GM12878 (cell line): ENCODE measurements around the gene ARAP2. TPM values are rescaled to one million over a fixed set of nuclear protein-coding genes. Genes with fewer than 3 reads are reported as not detected.

Experiments
- ATAC-seq: fragments of 200-7000 bp; cut with Tn5 transposase; 3 replicates; pipeline ENCODE4 v1.9.1; 2020; ENCODE audit warnings: mild to moderate bottlenecking, moderate library complexity
- BruUV-seq: library from RNA; stranded (reverse); fragments of 400-500 nt; replicated peaks from 2 replicates; lab custom pipeline; 2021; lab: Mats Ljungman, UMichigan
- CTCF ChIA-PET: fragments of 300-600 bp; sonication (Branson Sonifier 250); formaldehyde crosslinking; extraction: SDS; loops from one replicate; lab custom pipeline; 2021; ENCODE audit warnings: inconsistent platforms; lab: Yijun Ruan, JAX
- POLR2A ChIA-PET: fragments of 350-600 bp; formaldehyde crosslinking; extraction: SDS; loops from one replicate; lab custom pipeline; 2021; ENCODE audit warnings: inconsistent platforms; lab: Charles Lee
- RAD21 ChIA-PET: fragments of 300-600 bp; sonication (Branson Sonifier 250); formaldehyde crosslinking; loops from one replicate; lab custom pipeline; 2023; ENCODE audit warnings: antibody characterized with exemption; ENCODE audit not compliant: unreplicated experiment; lab: Charles Lee
- SMC1A ChIA-PET: fragments of 300-600 bp; sonication (Branson Sonifier 250); formaldehyde crosslinking; loops from one replicate; lab custom pipeline; 2023; ENCODE audit not compliant: unreplicated experiment, uncharacterized antibody; lab: Charles Lee
- DNase-seq: peaks from one replicate; pipeline ENCODE4 v3.0.0-alpha.2; 2011; ENCODE audit warnings: low read depth, low spot score
- FAIRE-seq: peaks from 3 replicates; lab custom pipeline; 2011; peaks lifted over from hg19 to GRCh38; lab: Jason Lieb, UNC
- H2AFZ ChIP-seq: 2 replicates; pipeline ENCODE4 v1.6.0; 2011; ENCODE audit warnings: low read depth, low read length, control low read depth; ENCODE audit not compliant: control insufficient read depth
- H3K27ac ChIP-seq: 2 replicates; pipeline ENCODE4 v1.5.1; 2011; ENCODE audit warnings: control low read depth; ENCODE audit not compliant: control insufficient read depth, insufficient read depth
- H3K27me3 ChIP-seq, 2 experiments: replicated peaks in 1 of 2; 2 replicates each; pipeline versions ENCODE4 v1.6.0 to v1.6.1; 2011; ENCODE audit warnings: low read length in 1 of 2; ENCODE audit not compliant: control insufficient read depth in 2 of 2, insufficient read depth in 2 of 2
- H3K36me3 ChIP-seq, 2 experiments: 2 replicates each; pipeline ENCODE4 v1.5.1; 2011; ENCODE audit warnings: low read length in 1 of 2; ENCODE audit not compliant: control insufficient read depth in 2 of 2, insufficient read depth in 2 of 2
- H3K4me1 ChIP-seq: 2 replicates; pipeline ENCODE4 v1.6.1; 2011; ENCODE audit warnings: mild to moderate bottlenecking, low read length, moderate library complexity, mixed read lengths; ENCODE audit not compliant: control insufficient read depth, insufficient read depth
- H3K4me2 ChIP-seq: 2 replicates; pipeline ENCODE4 v1.6.0; 2011; ENCODE audit warnings: control low read depth; ENCODE audit not compliant: control insufficient read depth, insufficient read depth
- H3K4me3 ChIP-seq: fragments of 200-600 bp; sonication (generic); 2 replicates; pipeline ENCODE4 v1.5.1; 2016
- H3K79me2 ChIP-seq: 2 replicates; pipeline ENCODE4 v1.6.0; 2011; ENCODE audit warnings: low read length; ENCODE audit not compliant: control insufficient read depth, insufficient read depth
- H3K9ac ChIP-seq: 2 replicates; pipeline ENCODE4 v1.8.0; 2011; ENCODE audit warnings: low read length, control low read depth, mixed read lengths; ENCODE audit not compliant: control insufficient read depth, insufficient read depth
- H3K9me3 ChIP-seq: replicated peaks from 3 replicates; pipeline ENCODE4 v1.5.1; 2011; ENCODE audit warnings: mild to moderate bottlenecking, low read length; ENCODE audit not compliant: control insufficient read depth, insufficient read depth
- H4K20me1 ChIP-seq: 2 replicates; pipeline ENCODE4 v1.6.0; 2011; ENCODE audit not compliant: control insufficient read depth, insufficient read depth
- ATF2 ChIP-seq: IDR thresholded peaks from 2 replicates; pipeline ENCODE4 v1.6.1; 2012; ENCODE audit warnings: low read length, inconsistent platforms
- ATF7 ChIP-seq: fragments of 450-650 bp; IDR thresholded peaks from 2 replicates; pipeline ENCODE4 v1.6.1; 2016; ENCODE audit warnings: low read depth, mild to moderate bottlenecking
- DPF2 ChIP-seq: fragments of 450-650 bp; IDR thresholded peaks from 2 replicates; pipeline ENCODE4 v1.6.1; 2017; ENCODE audit warnings: mild to moderate bottlenecking
- EP300 ChIP-seq, 2 experiments: fragments of 150-350 bp in 1 of 2; IDR thresholded peaks; 2 replicates each; pipeline ENCODE4 v1.6.1; 2011 to 2012; ENCODE audit warnings: low read depth in 2 of 2, low read length in 2 of 2, borderline replicate concordance in 1 of 2, improper control_type of control experiment in 1 of 2, inconsistent platforms in 1 of 2; ENCODE audit not compliant: control insufficient read depth in 1 of 2
- IKZF2 ChIP-seq, 2 experiments: fragments of 450-650 bp; IDR thresholded peaks; 2 replicates each; pipeline ENCODE4 v1.6.1; 2017; ENCODE audit warnings: mild to moderate bottlenecking in 2 of 2, moderate library complexity in 2 of 2
- MTA2 ChIP-seq: fragments of 450-650 bp; IDR thresholded peaks from 2 replicates; pipeline ENCODE4 v1.6.1; 2016; ENCODE audit warnings: low read depth, mild to moderate bottlenecking, moderate library complexity
- PKNOX1 ChIP-seq: fragments of 450-650 bp; IDR thresholded peaks from 2 replicates; pipeline ENCODE4 v1.6.1; 2016; ENCODE audit warnings: mild to moderate bottlenecking
- RUNX3 ChIP-seq: IDR thresholded peaks from 2 replicates; pipeline ENCODE4 v1.6.1; 2012; ENCODE audit warnings: low read length, inconsistent platforms
- SKIL ChIP-seq: fragments of 450-650 bp; IDR thresholded peaks from 2 replicates; pipeline ENCODE4 v1.6.1; 2017; ENCODE audit warnings: mild to moderate bottlenecking, low read depth, inconsistent platforms; ENCODE audit not compliant: poor library complexity, severe bottlenecking
- WGBS: methylation state at CpG from one replicate; pipeline ENCODE4 v1.1.6; 2016; ENCODE audit warnings: low lambda C conversion rate; ENCODE audit not compliant: insufficient replicate concordance, insufficient coverage; ENCODE audit errors: missing lambda C conversion rate; 5-methylcytosine and 5-hydroxymethylcytosine counted together
- in situ Hi-C: fragments of 300-500 bp; cut with MboI; formaldehyde crosslinking; loops from 9 replicates; pipeline ENCODE4 v1.14.3; 2018; ENCODE audit warnings: mixed read lengths
- intact Hi-C: fragments of 100-400 bp; cut with micrococcal nuclease; formaldehyde crosslinking; loops from one replicate; pipeline ENCODE4 v1.14.2; 2022; ENCODE audit not compliant: unreplicated experiment
- polyA plus RNA-seq, 11 experiments: library from polyadenylated mRNA; depleted of rRNA in 4 of 11; unstranded in 6 of 11; stranded (reverse) in 5 of 11; fragments of >200 nt; fragmentation: Nextera tagmentation in 4 of 11; fragmentation: Illumina TruSeq in 1 of 11; extraction: Ambion mirVana in 4 of 11; extraction: Trizol in 1 of 11; gene quantifications; 1 replicate in 1 of 11; 2 replicates in 10 of 11; pipeline versions ENCODE4 v1.2.1 to v1.2.3, GENCODE V29; 2011 to 2016; ENCODE audit warnings: inconsistent platforms in 2 of 11, missing spikeins in 2 of 11, low read depth in 1 of 11
- total RNA-seq, 4 experiments: library from RNA; depleted of rRNA in 3 of 4; stranded (reverse); fragments of >200 nt in 3 of 4; fragmentation: Illumina TruSeq in 1 of 4; extraction: Trizol in 1 of 4; gene quantifications; 2 replicates each; pipeline versions ENCODE4 v1.2.1 to v1.2.3, GENCODE V29; 2013 to 2021
- TF ChIP-seq, protein P1 (sequence below): fragments of 450-650 bp; IDR thresholded peaks from 2 replicates; pipeline ENCODE4 v1.6.1; 2016; ENCODE audit warnings: mild to moderate bottlenecking

ARAP2 gene
- total and polyA plus RNA-seq, 10 of the 15 experiments (the other 5 are each of a cell fraction or from before 2014, with no cell fraction given): 5.4 to 36.1 (median 12.2) TPM

DNA sequence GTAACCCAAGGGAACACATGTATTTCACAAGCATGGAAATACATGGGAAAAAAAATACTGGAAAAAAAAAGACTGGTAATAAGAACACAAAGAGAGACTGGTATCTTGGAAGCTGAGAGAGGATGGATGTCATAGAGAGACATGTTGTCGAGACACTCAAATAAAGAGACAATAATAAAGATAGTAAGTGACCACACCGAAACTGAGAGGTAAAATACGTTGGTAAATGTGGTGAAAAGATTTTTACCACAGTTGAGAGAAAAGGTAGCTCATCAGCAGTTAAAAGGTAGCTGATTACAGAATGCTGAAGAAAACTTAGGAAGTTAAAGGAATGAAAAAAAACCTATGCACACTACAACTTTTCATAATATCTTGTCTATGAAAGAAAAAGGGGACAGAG, 81.1 kb downstream of the ARAP2 start:
- FAIRE-seq: no peak
- no peaks in the 10 kb centered on the region for H3K79me2 ChIP-seq
- no peaks in the 10 kb centered on the region for H4K20me1 ChIP-seq
- ChIA-PET RAD21 (interaction anchor here (1.4 kb wide), 1 partner anchor 169 kb away, joined by 3 read pairs; no protein-coding TSS in a partner anchor), SMC1A (interaction anchor here (0.6 to 1.6 kb wide), 6 partner anchors 10 to 1969 kb away, joined by 3 to 6 read pairs (median 4); no protein-coding TSS in a partner anchor), POLR2A (no interaction called here), CTCF (interaction anchor here (1.7 to 1.8 kb wide), 2 partner anchors 14 to 240 kb away, joined by 4 read pairs; no protein-coding TSS in a partner anchor)
- peaks cover 0 to 7% of the 10 kb centered on the region in 2 experiments; a peak in 2 of 4 replicates for H3K36me3 ChIP-seq
- H3K27ac ChIP-seq: no peak overlapping the region
- no peaks in the 10 kb centered on the region for H3K9me3 ChIP-seq
- no peak overlapping the region for H3K4me3 ChIP-seq
- 15% methylated on average over 3 of the region's 3 CpGs for WGBS
- TF ChIP-seq PKNOX1 (no peak), ATF7 (0 out of 2 replicates have a peak, but pooled peaks have one; percentile 51), ATF2 (no peak), MTA2 (peak; percentile 71), IKZF2 (IDR thresholded peaks at IDR 0.05) (peak; percentile 52 to 58; a peak in 3 of 4 replicates), SKIL (peak; percentile 18), RUNX3 (peak; percentile 76), EP300 (IDR thresholded peaks at IDR 0.05; ENCODE audit: borderline replicate concordance in 1 of 2, control insufficient read depth in 1 of 2, low read depth in 2 of 2, low read length in 2 of 2) (peak in 1 of 2 experiments; percentile 14; a peak in 1 of 4 replicates), DPF2 (0 out of 2 replicates have a peak, but pooled peaks have one; percentile 24)
- TF ChIP-seq, protein P1, sequence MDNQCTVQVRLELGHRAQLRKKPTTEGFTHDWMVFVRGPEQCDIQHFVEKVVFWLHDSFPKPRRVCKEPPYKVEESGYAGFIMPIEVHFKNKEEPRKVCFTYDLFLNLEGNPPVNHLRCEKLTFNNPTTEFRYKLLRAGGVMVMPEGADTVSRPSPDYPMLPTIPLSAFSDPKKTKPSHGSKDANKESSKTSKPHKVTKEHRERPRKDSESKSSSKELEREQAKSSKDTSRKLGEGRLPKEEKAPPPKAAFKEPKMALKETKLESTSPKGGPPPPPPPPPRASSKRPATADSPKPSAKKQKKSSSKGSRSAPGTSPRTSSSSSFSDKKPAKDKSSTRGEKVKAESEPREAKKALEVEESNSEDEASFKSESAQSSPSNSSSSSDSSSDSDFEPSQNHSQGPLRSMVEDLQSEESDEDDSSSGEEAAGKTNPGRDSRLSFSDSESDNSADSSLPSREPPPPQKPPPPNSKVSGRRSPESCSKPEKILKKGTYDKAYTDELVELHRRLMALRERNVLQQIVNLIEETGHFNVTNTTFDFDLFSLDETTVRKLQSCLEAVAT: 0 out of 2 replicates have a peak, but pooled peaks have one; percentile 48
- H3K4me1 ChIP-seq: no peaks in the 10 kb centered on the region
- DNase-seq: no peak
- peak; percentile 90 for ATAC-seq
- in situ Hi-C loops: no loop called here
- no peak overlapping the region for H3K4me2 ChIP-seq
- no peak overlapping the region for H3K9ac ChIP-seq
- intact Hi-C loops: no loop called here
- H3K27me3 ChIP-seq: no peaks in the 10 kb centered on the region
- no peak overlapping the region for H2AFZ ChIP-seq
- no TSS peak for BruUV-seq
